ENCODE results near the gene MAGI3.
"Not testable (repeated sequence)": the region's sequence is repeated elsewhere in the genome, so short reads cannot be mapped to it uniquely, and the experiment has no call there.

Gene MAGI3

GRCh38 chr1:113517983-113518382 lies 127.7 kb downstream of the MAGI3 start:
- no peak for DNase-seq (ENCODE audit: low spot score)

- DNase-seq (ENCODE audit: low spot score): peak; percentile 49
Observed at GRCh38 chr1:113519556-113519955, 129.2 kb downstream of the MAGI3 start.

DNA sequence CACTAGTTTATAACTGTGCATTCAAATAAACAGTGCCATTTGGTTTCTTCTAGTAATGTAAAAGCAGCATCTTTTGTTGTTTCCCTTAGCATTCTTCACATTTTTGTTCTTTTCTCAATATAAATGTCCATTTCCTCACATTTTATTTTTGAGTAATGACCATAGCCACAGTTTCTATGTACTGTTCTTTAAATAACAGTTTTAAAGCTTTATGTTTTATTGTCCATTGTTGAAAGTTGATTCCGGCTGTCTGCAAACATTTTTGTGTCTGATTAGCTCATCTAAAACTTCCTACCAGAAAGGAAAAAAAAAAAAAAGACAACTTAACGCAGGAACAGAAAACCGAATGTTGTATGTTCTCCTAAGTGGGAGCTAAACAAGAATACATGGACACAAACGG lies 139.7 kb downstream of the MAGI3 start:
- no peak for DNase-seq (ENCODE audit: low spot score)

DNA sequence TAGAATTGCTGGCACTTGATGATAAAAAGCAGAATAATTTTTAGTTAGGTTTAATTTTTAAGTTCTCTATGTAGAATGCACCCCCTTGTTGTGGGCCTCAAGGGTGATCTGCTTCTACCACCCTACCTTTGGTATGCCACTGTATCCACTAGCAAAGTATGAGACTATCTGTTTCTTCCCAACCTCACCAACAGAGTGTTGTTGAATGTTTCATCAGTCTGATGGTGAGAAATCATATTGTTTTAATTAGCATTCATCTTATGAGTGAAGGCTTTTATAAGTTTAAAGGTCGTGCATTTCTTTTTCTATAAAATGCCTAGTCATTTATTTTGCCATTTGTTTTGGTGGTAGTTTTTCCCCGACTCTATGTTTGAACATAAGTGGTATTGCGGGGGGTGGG lies 141.0 kb downstream of the MAGI3 start:
- no peak for DNase-seq (ENCODE audit: low spot score)

DNA sequence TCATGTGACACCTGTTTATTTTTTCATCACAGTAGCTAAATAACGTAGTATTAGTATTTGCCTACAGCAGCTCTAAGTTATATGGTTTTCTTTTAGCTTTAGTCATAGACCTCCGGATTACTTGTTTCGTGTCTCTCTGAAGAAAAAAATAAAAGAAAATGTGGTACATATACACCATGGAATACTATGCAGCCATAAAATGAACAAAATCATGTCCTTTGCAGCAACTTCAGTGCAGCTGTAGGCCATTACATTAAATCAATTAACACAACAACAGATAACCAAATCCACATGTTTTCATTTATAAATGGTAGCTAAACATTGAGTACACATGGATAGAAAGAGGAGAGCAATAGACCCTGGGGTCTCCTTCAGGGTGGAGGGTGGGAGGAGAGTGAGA lies 142.7 kb downstream of the MAGI3 start:
- DNase-seq (ENCODE audit: low spot score): no peak

GRCh38 chr1:113534130-113534817 lies 144.0 kb downstream of the MAGI3 start:
- peak; percentile 47 for DNase-seq (ENCODE audit: low spot score)

- no peak for DNase-seq (ENCODE audit: low spot score)
Observed at GRCh38 chr1:113534875-113535274, 144.6 kb downstream of the MAGI3 start.

DNA sequence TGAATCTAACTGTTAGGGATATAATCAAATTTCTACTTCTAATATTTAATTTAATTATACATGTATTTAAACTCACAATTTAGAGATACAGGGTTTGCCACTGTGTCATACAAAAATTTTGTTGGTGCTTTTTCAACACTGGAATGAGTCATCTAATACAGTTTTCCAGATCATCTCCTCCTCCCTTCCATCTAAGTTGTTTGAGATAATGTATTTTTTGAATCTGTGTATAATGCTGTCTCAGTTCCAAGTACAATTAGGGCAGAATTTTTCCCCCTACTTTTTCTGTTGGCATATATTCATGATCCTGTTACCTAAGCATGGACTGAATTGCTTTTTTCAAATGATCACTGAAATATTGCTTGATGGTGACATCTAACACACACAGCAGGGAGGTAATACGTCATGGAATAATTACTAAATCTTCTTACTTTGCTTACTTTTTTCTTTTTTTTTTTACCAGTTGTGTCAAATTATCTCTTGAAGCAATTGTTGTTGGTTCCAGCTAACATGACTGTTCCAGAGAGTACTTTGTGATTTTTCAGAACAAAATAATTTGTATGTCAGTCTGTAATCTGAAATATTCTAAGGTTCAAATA lies 146.0 kb downstream of the MAGI3 start:
- no peak for DNase-seq (ENCODE audit: low spot score)

GRCh38 chr1:113538225-113538624 lies 147.9 kb downstream of the MAGI3 start:
- no peak for DNase-seq (ENCODE audit: low spot score)

DNA sequence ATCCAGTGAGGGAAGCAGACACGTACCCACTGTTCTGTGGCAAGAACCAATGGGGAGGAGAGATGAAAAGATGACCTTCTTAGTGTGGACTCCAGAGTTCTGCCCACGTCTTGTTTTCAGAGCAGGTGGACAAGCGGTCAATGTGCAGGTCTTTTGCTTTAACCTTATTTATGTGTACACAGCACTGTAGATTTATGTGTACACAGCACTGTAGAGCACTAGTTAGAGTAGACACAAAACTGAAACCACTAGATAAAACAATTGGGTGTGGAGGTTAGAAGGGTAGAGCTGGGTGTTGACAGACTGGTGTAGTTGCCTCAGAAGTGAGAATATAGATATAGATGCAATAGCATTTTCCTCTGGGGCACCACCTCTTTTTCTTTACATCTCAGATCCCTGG lies 150.0 kb downstream of the MAGI3 start:
- no peak for DNase-seq (ENCODE audit: low spot score)

DNA sequence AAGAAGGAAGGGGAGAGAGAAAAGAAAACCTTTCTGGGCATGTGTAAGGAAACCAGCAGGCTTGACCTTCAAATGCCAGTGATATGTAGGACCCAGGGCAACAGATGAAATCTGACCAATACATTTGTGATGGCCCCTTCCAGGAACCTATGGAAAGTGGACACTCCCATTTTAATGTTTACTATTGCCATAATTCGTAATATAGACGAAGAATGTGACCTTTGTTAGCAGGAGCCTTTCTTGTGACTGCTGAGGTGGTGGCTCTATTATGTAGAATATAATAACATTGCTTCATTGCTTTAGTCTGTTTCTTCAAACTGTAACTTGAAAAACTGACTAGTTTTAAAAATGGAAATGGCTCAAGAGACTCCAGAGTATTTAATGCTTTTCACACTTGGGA lies 150.8 kb downstream of the MAGI3 start:
- no peak for DNase-seq (ENCODE audit: low spot score)

DNA sequence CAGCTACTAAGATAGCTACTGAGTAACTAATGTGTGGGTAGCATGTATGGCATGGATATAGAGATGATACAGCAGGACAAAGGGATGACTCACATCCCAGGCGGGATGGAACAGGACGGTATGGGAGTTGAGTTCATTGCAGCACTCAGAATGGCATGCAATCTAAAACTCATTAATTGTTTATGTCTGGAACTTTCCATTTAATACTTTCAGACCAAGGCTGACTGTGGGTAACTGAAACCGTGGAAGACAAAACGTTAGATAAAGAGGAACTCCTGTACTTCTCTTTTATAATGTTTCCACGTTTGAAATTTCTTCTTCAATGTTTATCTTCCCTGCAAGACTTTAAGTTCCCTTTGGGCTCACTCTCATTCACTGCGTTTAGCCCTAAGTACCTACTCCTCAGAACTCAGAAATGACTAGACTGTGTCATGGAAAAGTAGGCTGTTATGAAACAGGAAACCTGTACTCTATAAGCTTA lies 151.9 kb downstream of the MAGI3 start:
- DNase-seq (ENCODE audit: low spot score): peak; percentile 58

DNA sequence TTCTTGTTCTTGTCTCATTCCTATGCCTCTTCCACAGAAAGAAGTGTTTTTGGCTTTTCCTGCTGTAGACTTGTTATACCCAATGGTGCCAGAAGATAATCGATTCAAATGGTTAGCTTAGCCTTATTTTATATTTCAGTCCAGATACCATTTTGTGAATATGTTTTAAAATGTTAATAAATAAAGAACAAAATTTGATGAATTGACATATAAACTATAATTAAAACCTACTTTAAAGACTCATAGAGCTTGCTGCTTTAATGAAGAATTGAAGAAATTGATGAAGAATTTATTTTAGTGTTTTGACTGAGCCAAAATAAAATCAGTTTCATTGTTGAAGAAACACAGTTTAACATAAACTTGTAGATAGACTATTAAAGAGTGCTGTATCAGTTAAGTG lies 152.8 kb downstream of the MAGI3 start:
- no peak for DNase-seq (ENCODE audit: low spot score)

- DNase-seq (ENCODE audit: low spot score): no peak
Observed at GRCh38 chr1:113545210-113545609, 154.9 kb downstream of the MAGI3 start.

DNA sequence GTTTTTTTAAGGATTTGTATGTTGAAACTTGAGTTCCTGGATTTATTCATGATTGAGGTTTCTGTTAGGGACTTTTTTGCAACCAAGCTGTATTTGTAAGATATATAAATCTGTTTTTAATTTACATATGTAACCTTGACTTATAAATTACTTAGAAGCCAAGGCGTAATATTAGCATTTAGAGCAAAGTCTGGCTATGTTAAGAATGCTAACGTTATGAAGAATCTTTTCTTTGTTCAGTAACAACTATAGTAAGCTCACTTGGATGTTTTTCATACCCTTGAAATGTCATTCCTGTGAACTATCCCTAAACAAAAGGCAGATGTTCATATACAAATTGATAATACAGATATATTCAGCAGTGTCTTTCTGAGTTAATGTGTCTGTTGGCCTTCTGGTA lies 155.3 kb downstream of the MAGI3 start:
- DNase-seq (ENCODE audit: low spot score): no peak

DNA sequence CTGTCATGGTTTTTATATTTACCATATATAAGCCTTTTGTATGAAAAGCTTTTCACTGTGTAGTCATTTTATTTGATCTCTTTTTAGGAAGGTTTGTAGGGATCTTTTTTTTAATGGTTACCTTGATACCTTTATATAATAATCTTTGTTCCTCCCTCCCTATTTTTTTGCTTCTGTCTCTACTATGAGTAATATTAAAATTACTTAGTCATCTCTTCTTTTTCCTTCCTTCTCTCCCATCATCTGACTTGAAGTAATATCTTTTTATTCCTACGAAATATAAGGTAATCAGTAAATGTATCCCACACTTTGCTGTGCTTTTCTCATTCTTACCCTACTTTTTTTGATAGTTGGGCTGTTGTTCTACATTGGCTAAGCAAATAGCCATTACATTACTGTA lies 161.4 kb downstream of the MAGI3 start:
- no peak for DNase-seq (ENCODE audit: low spot score)

DNA sequence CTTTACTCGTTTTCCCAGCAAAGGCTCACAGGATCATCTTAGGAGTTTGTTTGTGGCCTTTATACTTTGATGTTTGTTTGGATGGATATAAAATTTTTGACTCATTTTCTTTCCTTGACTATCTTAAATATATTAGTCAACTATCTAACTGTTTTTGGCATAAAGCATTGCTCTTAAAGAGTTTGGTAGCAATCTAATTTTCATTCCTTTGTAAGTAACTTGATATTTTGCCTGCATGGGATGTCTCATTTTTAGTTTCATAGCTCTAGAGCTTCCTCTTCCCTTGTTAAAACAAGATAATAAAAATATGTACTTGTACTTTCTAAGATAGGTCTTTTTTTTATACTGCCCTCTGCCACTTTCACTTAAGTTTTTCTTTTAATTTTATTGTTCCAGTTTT lies 161.9 kb downstream of the MAGI3 start:
- no peak for DNase-seq (ENCODE audit: low spot score)

- DNase-seq (ENCODE audit: low spot score): no peak
Observed at GRCh38 chr1:113557187-113557586, 166.9 kb downstream of the MAGI3 start.

- no peak for DNase-seq (ENCODE audit: low spot score)
Observed at GRCh38 chr1:113565621-113566020, 175.3 kb downstream of the MAGI3 start.

DNA sequence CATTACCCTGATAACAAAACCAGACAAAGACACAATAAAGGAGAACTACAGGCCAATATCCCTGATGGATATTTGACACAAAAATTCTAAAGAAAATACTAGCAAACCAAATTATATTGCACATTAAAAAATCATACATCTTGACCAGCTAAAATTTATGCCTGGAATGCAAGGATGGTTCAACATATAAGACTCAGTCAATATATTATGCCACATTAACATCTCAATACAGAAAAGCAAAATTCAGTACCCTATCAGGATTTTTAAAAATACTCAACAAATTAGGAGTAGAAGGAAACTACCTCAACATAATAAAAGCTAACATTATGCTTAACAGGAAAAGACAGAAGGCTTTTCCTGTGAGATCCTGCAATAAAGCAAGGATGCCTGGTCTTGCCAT lies 177.1 kb downstream of the MAGI3 start:
- no peak for DNase-seq (ENCODE audit: low spot score)

DNA sequence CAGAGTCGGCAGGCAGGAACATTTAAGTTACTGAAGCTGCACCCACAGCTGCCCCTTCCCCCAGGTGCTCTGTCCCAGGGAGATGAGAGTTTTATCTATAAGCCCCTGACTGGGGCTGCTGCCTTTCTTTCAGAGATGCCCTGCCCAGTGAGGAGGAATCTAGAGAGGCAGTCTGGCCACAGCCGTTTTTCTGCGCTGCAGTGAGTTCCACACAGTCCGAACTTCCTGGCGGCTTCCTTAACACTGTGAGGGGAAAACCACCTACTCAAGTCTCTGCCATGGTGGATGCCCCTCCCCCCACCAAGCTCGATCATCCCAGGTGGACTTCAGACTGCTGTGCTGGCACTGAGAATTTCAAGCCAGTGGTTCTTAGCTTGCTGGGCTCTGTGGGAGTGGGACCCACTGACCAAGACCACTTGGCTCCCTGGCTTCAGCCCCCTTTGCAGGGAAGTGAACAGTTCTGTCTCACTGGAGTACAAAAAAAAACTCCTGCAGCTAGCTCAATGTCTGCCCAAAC lies 185.5 kb downstream of the MAGI3 start:
- DNase-seq (ENCODE audit: low spot score): not testable (repeated sequence)

- no peak for DNase-seq (ENCODE audit: low spot score)
Observed at GRCh38 chr1:113576271-113576670, 186.0 kb downstream of the MAGI3 start.

GRCh38 chr1:113579256-113580018 lies 189.1 kb downstream of the MAGI3 start:
- DNase-seq (ENCODE audit: low spot score): no peak

Data from RKO (cell line).